ENCODE measurements around the gene MPRIP. TPM values are rescaled to one million over a fixed set of nuclear protein-coding genes. Genes with fewer than 3 reads are reported as not detected.
A peak's percentile ranks its signal among the peaks of the same experiment; 100 is the strongest.
"Not testable (repeated sequence)": the region's sequence is repeated elsewhere in the genome, so short reads cannot be mapped to it uniquely, and the experiment has no call there.

Gene MPRIP
- total RNA-seq, 4 donors from 2014 or later, result 65.7 to 168 (median 147) TPM

DNA sequence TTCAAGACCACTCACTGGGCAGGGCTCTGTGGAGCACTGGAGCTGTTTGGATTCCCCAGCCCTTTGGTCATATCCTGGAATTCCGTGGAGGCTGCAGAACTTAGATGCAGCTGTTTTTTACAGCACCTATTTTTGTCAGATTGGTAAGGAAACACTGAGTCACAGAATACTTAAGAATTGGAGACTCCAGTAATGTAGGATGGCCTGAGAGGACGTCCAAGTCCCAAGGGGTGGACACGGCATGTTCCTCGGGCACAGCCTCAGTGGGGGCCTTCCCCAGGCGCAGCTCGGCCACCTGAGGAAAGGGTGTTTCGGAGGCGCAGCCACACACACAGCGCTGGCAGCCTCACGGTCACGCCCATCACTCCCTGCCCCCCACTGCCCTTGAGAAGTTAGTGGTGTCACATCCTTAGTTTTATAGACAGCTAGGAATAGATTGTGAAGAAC is 149.1 kb downstream of the MPRIP start:
- no peak for DNase-seq
- Histone ChIP-seq H3K4me1 (peaks cover 8 to 53% (median 17%) of the 10 kb centered on the region in 3 donors), H3K4me3 (no peak overlapping the region), H3K36me3 (peaks cover 0 to 24% (median 0%) of the 10 kb centered on the region in 3 donors), H3K9me3 (no peaks in the 10 kb centered on the region), H3K27me3 (no peaks in the 10 kb centered on the region), H3K27ac (peak overlapping the region in 3 of 4 donors; percentile 47 to 70 (median 55))
- WGBS, 2 donors, result 59 to 80% methylated on average over 3 to 6 of the region's 11 CpGs
- TF ChIP-seq, protein P1, sequence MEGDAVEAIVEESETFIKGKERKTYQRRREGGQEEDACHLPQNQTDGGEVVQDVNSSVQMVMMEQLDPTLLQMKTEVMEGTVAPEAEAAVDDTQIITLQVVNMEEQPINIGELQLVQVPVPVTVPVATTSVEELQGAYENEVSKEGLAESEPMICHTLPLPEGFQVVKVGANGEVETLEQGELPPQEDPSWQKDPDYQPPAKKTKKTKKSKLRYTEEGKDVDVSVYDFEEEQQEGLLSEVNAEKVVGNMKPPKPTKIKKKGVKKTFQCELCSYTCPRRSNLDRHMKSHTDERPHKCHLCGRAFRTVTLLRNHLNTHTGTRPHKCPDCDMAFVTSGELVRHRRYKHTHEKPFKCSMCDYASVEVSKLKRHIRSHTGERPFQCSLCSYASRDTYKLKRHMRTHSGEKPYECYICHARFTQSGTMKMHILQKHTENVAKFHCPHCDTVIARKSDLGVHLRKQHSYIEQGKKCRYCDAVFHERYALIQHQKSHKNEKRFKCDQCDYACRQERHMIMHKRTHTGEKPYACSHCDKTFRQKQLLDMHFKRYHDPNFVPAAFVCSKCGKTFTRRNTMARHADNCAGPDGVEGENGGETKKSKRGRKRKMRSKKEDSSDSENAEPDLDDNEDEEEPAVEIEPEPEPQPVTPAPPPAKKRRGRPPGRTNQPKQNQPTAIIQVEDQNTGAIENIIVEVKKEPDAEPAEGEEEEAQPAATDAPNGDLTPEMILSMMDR (IDR thresholded peaks at IDR 0.05), result no peak
- no peak for TF ChIP-seq POLR2A (IDR thresholded peaks at IDR 0.05)
- intact Hi-C loops (cut with DNase I), result no loop called here

DNA sequence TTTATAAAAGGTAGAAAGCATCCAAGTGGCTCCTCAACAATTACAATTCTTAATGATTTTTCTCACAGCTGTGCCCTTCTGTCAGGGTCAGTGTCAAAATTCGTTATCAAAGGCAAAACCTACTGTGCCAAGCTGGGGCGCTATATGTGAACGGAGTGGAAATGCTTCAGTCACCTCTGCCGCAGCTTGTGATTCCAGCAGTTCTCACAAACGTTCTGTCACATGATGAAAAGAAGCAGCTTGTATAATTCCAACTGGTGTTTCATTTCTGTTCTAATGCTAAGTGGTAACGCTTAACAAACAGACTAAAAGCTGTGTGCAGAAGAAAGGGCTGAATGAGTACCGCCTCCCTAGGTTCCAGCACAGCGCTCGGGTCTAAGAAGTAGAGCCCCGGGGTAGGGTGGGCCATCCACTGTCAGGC is 149.7 kb downstream of the MPRIP start:
- H3K36me3 ChIP-seq, result peaks cover 0 to 22% (median 0%) of the 10 kb centered on the region in 3 donors
- no peak for DNase-seq
- TF ChIP-seq, protein P1 (IDR thresholded peaks at IDR 0.05), result no peak
- peaks cover 7 to 48% (median 11%) of the 10 kb centered on the region in 3 donors for H3K4me1 ChIP-seq
- H3K9me3 ChIP-seq, result no peaks in the 10 kb centered on the region
- 59 to 65% methylated on average over 5 to 10 of the region's 10 CpGs for WGBS, 2 donors
- peak overlapping the region in 3 of 4 donors; percentile 47 to 70 (median 55) for H3K27ac ChIP-seq
- intact Hi-C loops (cut with DNase I), result no loop called here
- H3K27me3 ChIP-seq, result no peaks in the 10 kb centered on the region
- no peak overlapping the region for H3K4me3 ChIP-seq

DNA sequence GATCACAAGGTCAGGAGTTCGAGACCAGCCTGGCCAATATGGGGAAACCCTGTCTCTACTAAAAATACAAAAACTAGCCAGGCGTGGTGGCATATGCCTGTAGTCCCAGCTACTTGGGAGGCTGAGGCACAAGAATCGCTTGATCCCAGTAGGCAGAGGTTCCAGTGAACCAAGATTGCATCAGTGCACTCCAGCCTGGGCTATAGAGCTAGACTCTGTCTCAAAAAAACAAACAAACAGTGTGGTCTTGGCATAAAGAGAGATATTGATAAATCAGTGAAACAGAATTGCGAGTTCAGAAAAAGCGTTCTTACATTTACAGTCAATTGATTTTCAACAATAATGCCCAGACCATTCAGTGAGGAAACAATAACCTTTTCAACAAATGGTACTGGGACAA is 153.2 kb downstream of the MPRIP start:
- intact Hi-C loops (cut with DNase I); DNase-seq; H3K36me3 ChIP-seq; H3K4me3 ChIP-seq; H3K9me3 ChIP-seq; H3K27me3 ChIP-seq; H3K27ac ChIP-seq: not testable (repeated sequence)
- 94 to 95% methylated on average over 5 of the region's 5 CpGs for WGBS, 2 donors
- peaks cover 0 to 38% (median 6%) of the 10 kb centered on the region in 3 donors for H3K4me1 ChIP-seq

DNA sequence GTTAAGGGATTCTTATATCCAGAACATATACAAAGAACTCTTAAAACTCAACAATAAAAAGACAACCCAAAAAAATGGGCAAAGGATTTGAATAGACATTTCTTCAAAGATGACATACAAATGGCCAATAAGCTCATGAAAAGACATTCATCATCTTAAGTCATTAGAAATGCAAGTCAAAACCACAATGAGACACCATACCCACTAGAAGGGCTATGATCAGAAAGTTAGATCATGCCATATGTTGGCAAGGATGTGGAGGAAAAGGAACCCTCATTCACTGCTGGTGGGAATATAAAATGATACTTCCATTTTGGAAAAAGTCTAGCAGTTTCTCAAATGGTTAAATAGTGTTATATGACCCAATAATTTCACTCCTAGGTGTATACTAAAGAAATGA is 154.5 kb downstream of the MPRIP start:
- Histone ChIP-seq H3K27ac (no peak overlapping the region), H3K9me3 (no peaks in the 10 kb centered on the region), H3K27me3 (no peaks in the 10 kb centered on the region), H3K36me3 (no peaks in the 10 kb centered on the region), H3K4me1 (peaks cover 0 to 37% (median 10%) of the 10 kb centered on the region in 3 donors), H3K4me3 (no peak overlapping the region)
- intact Hi-C loops (cut with DNase I), result no loop called here
- DNase-seq, result no peak
- no peak for TF ChIP-seq POLR2A (IDR thresholded peaks at IDR 0.05)
- TF ChIP-seq, protein P1 (IDR thresholded peaks at IDR 0.05), result no peak

DNA sequence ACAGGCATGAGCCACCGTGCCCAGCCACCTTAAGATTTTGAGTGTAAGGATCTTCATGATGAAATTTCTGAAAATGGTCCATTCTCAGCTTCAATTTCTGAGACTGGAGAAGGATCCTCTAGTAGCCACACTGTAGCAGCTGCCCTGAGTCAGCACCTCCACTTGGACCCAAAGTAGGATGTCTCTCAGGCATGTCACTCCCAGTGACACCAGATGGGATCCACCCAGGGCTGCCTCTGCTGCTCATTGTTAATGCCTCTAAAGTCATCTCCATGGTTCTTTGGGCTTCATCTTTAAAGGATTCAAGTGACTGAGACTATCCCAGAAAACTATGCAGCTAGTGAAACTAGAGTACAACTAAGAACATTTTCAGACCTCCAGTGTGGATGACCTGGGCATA is 156.0 kb downstream of the MPRIP start:
- intact Hi-C loops (cut with DNase I), result no loop called here
- H3K27me3 ChIP-seq, result no peaks in the 10 kb centered on the region
- no peak for DNase-seq
- H3K27ac ChIP-seq, result no peak overlapping the region
- no peaks in the 10 kb centered on the region for H3K36me3 ChIP-seq
- peaks cover 0 to 42% (median 10%) of the 10 kb centered on the region in 3 donors for H3K4me1 ChIP-seq
- TF ChIP-seq, protein P1 (IDR thresholded peaks at IDR 0.05), result no peak
- TF ChIP-seq POLR2A (IDR thresholded peaks at IDR 0.05), result no peak
- H3K9me3 ChIP-seq, result no peaks in the 10 kb centered on the region
- WGBS, 2 donors, result 67 to 100% methylated on average over 1 of the region's 1 CpG
- H3K4me3 ChIP-seq, result no peak overlapping the region

DNA sequence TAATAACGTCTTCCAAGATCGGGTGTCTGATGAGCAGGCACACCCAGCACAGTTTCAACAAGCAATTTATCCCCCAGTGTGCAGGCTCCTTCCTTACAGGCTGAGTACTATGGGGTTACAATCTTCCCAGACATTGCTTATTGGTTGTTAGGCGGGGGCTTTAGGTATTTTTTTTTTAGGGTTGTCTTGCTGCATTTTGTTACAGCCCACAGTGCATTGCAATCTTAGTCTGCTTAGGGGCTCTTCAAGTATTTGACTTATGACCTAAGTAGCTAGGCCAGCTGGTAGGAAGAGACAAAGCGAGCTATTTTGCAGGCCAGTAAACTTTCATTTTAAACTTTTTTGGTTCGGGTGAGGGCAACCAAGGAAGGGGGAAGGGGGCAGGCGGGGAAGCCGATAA is 158.1 kb downstream of the MPRIP start:
- DNase-seq, result no peak
- TF ChIP-seq POLR2A (IDR thresholded peaks at IDR 0.05), result no peak
- TF ChIP-seq, protein P1 (IDR thresholded peaks at IDR 0.05), result no peak
- Histone ChIP-seq H3K4me1 (peaks cover 19 to 62% (median 25%) of the 10 kb centered on the region in 3 donors), H3K9me3 (no peaks in the 10 kb centered on the region), H3K27ac (peak overlapping the region in 3 of 4 donors; percentile 73 to 90 (median 77)), H3K4me3 (no peak overlapping the region), H3K36me3 (no peaks in the 10 kb centered on the region), H3K27me3 (no peaks in the 10 kb centered on the region)
- 67 to 74% methylated on average over 6 to 7 of the region's 7 CpGs for WGBS, 2 donors
- intact Hi-C loops (cut with DNase I), result no loop called here

Measured in esophagus squamous epithelium (tissue), 5 donors.